ENCODE data around the gene CTSH.
"Not testable (repeated sequence)": the region's sequence is repeated elsewhere in the genome, so short reads cannot be mapped to it uniquely, and the experiment has no call there.

The CTSH gene

GRCh38 chr15:78938658-78939488 lies 6.0 kb downstream of the CTSH start:
- no peak for DNase-seq (ENCODE audit: low spot score)

GRCh38 chr15:78937132-78937739 lies 7.6 kb downstream of the CTSH start:
- no peak for DNase-seq (ENCODE audit: low spot score)

- no peak for DNase-seq (ENCODE audit: low spot score)
Measured at GRCh38 chr15:78934655-78935023, 10.2 kb downstream of the CTSH start.

GRCh38 chr15:78933823-78934654 lies 10.8 kb downstream of the CTSH start:
- DNase-seq (ENCODE audit: low spot score), result no peak

- DNase-seq (ENCODE audit: low spot score), result no peak
Measured at GRCh38 chr15:78933187-78933822, 11.5 kb downstream of the CTSH start.

GRCh38 chr15:78932258-78932808 lies 12.5 kb downstream of the CTSH start:
- no peak for DNase-seq (ENCODE audit: low spot score)

- DNase-seq (ENCODE audit: low spot score), result no peak
Measured at GRCh38 chr15:78931439-78932257, 13.2 kb downstream of the CTSH start.

- DNase-seq (ENCODE audit: low spot score), result peak; percentile 67
Measured at GRCh38 chr15:78930577-78931388, 14.1 kb downstream of the CTSH start.

- DNase-seq (ENCODE audit: low spot score), result no peak
Measured at GRCh38 chr15:78929536-78930264, 15.1 kb downstream of the CTSH start.

GRCh38 chr15:78928616-78929093 lies 16.2 kb downstream of the CTSH start:
- DNase-seq (ENCODE audit: low spot score), result no peak

GRCh38 chr15:78928176-78928575 lies 16.7 kb downstream of the CTSH start:
- not testable (repeated sequence) for DNase-seq (ENCODE audit: low spot score)

- DNase-seq (ENCODE audit: low spot score), result no peak
Measured at GRCh38 chr15:78927077-78927790, 17.6 kb downstream of the CTSH start.

- no peak for DNase-seq (ENCODE audit: low spot score)
Measured at GRCh38 chr15:78925956-78926743, 18.7 kb downstream of the CTSH start.

GRCh38 chr15:78925076-78925624 lies 19.7 kb downstream of the CTSH start:
- no peak for DNase-seq (ENCODE audit: low spot score)

GRCh38 chr15:78923480-78924360 lies 21.1 kb downstream of the CTSH start:
- no peak for DNase-seq (ENCODE audit: low spot score)

GRCh38 chr15:78923015-78923414 lies 21.8 kb downstream of the CTSH start:
- no peak for DNase-seq (ENCODE audit: low spot score)

- DNase-seq (ENCODE audit: low spot score), result no peak
Measured at GRCh38 chr15:78922527-78922926, 22.3 kb downstream of the CTSH start.

Measured in LoVo (cell line).